ENCODE measurements around the gene SLIT3. TPM values are rescaled to one million over a fixed set of nuclear protein-coding genes. Genes with fewer than 3 reads are reported as not detected.

SLIT3 gene
- total RNA-seq, 1 experiment from 2014 or later = 0.92 TPM

DNA sequence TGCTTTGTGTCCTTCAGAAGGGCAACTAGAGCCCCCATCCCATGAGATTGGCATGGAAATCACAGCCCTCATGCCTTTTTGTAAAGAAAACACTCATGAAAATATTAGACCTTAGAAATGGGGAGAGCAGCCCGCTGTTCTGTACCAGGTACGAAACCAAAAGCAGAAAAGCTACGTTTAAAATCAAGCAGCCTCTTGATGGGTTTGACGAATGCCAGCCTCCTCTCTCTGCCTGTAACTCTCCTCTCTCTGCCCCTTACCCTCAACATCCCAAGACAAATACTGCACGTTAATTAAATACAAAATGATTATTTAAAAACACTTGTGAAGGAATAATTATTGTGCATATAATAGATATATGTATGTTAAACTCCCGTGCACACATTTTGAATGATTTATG lies 390.1 kb downstream of the SLIT3 start:
- no peak overlapping the region for H2BK5ac ChIP-seq (ENCODE audit: insufficient read length, low read length)
- H3K27ac ChIP-seq (ENCODE audit: insufficient read length, low read depth, low read length) = no peak overlapping the region
- H3K79me2 ChIP-seq (ENCODE audit: insufficient read depth, low read length) = no peaks in the 10 kb centered on the region
- H3K23me2 ChIP-seq (ENCODE audit: insufficient read length, low read depth, low read length, poor library complexity, severe bottlenecking) = no peaks in the 10 kb centered on the region
- no peak overlapping the region for H3T11ph ChIP-seq (ENCODE audit: low read length)
- H3K9ac ChIP-seq (ENCODE audit: extremely low read depth, insufficient read length, low read length) = no peak overlapping the region
- no peak overlapping the region for H3K4me3 Mint-ChIP-seq
- no peak overlapping the region for H2AFZ ChIP-seq (ENCODE audit: low read length)
- peaks cover 0 to 3% of the 10 kb centered on the region in 2 experiments; a peak in 3 of 4 replicates for H3K4me1 Mint-ChIP-seq
- no peaks in the 10 kb centered on the region for H3K79me1 ChIP-seq (ENCODE audit: insufficient read depth, low read depth, low read length, poor library complexity, severe bottlenecking)
- no peak overlapping the region for H3K23ac ChIP-seq (ENCODE audit: insufficient read length, low read depth, low read length)
- H3K27me3 ChIP-seq (ENCODE audit: insufficient read depth, low read length) = no peaks in the 10 kb centered on the region
- H3K4me2 ChIP-seq (ENCODE audit: insufficient read depth, insufficient read length, low read length) = no peak overlapping the region
- no peaks in the 10 kb centered on the region for H3K4me1 ChIP-seq (ENCODE audit: insufficient read depth, low read length)
- H3K9me3 Mint-ChIP-seq = no peaks in the 10 kb centered on the region
- no peak overlapping the region for H3K4ac ChIP-seq (ENCODE audit: low read depth, low read length)
- no peak overlapping the region for H3K14ac ChIP-seq (ENCODE audit: insufficient read depth, low read length)
- peaks cover 5% of the 10 kb centered on the region for H3K27me3 Mint-ChIP-seq (ENCODE audit: low read depth)
- H3K18ac ChIP-seq (ENCODE audit: insufficient read length, low read depth, low read length) = no peak overlapping the region
- no CpG with 5 or more reads among the region's 6 CpGs for WGBS (ENCODE audit: extremely low coverage, insufficient read length, low lambda C conversion rate)
- no peak overlapping the region for H2AK5ac ChIP-seq (ENCODE audit: insufficient read length, low read length)
- H2BK12ac ChIP-seq (ENCODE audit: insufficient read length, low read depth, low read length) = no peak overlapping the region
- no peak for DNase-seq
- H4K8ac ChIP-seq (replicated peaks; ENCODE audit: insufficient read length, low read depth, low read length) = no peak overlapping the region
- H3K56ac ChIP-seq (ENCODE audit: insufficient read length, low read depth, low read length) = no peak overlapping the region
- H4K20me1 ChIP-seq (ENCODE audit: control insufficient read depth, insufficient read depth, insufficient read length) = no peaks in the 10 kb centered on the region
- H2BK120ac ChIP-seq (ENCODE audit: low read depth, low read length, poor library complexity, severe bottlenecking) = no peak overlapping the region
- no peak overlapping the region for H3K27ac Mint-ChIP-seq
- H4K91ac ChIP-seq (ENCODE audit: insufficient read length, low read depth, low read length) = no peak overlapping the region
- H2BK15ac ChIP-seq (ENCODE audit: low read depth, low read length) = no peak overlapping the region
- H3K9me3 ChIP-seq (ENCODE audit: control insufficient read depth, low read depth, low read length) = no peaks in the 10 kb centered on the region
- TF ChIP-seq, protein P1, sequence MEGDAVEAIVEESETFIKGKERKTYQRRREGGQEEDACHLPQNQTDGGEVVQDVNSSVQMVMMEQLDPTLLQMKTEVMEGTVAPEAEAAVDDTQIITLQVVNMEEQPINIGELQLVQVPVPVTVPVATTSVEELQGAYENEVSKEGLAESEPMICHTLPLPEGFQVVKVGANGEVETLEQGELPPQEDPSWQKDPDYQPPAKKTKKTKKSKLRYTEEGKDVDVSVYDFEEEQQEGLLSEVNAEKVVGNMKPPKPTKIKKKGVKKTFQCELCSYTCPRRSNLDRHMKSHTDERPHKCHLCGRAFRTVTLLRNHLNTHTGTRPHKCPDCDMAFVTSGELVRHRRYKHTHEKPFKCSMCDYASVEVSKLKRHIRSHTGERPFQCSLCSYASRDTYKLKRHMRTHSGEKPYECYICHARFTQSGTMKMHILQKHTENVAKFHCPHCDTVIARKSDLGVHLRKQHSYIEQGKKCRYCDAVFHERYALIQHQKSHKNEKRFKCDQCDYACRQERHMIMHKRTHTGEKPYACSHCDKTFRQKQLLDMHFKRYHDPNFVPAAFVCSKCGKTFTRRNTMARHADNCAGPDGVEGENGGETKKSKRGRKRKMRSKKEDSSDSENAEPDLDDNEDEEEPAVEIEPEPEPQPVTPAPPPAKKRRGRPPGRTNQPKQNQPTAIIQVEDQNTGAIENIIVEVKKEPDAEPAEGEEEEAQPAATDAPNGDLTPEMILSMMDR (conservative IDR thresholded peaks at IDR 0.05) = no peak
- H4K5ac ChIP-seq (ENCODE audit: insufficient read length, low read depth, low read length) = no peak overlapping the region
- no peaks in the 10 kb centered on the region for H3K36me3 Mint-ChIP-seq (ENCODE audit: insufficient read depth in 1 of 3, low read depth in 3 of 3)
- no peak overlapping the region for H2BK20ac ChIP-seq (ENCODE audit: low read depth, low read length, poor library complexity, severe bottlenecking)
